Right atrium auricular region (tissue), 2 donors: ENCODE data around the gene ALLC. TPM values are rescaled to one million over a fixed set of nuclear protein-coding genes. Genes with fewer than 3 reads are reported as not detected.

Experiments used
- DNase-seq: peaks from one replicate; pipeline ENCODE4 v3.0.0-alpha.2; 2019; ENCODE audit warnings: low spot score
- H3K27ac ChIP-seq, 2 donors: fragments of 200-600 bp; sonication (generic); 1 replicate in 1 of 2; 2 replicates in 1 of 2; pipeline ENCODE4 v1.5.1; 2016 to 2019
- H3K27me3 ChIP-seq, 2 donors: fragments of 200-600 bp; sonication (generic); one replicate each; pipeline versions ENCODE4 v1.5.1 to v1.6.0; 2017 to 2019
- H3K36me3 ChIP-seq: fragments of 200-600 bp; sonication (generic); one replicate; pipeline ENCODE4 v1.5.1; 2016
- H3K4me1 ChIP-seq, 2 donors: fragments of 200-600 bp; sonication (generic); one replicate each; pipeline versions ENCODE4 v1.5.1 to v1.6.0; 2017 to 2019
- H3K4me3 ChIP-seq, 2 donors: fragments of 200-600 bp; sonication (generic); 1 replicate in 1 of 2; 2 replicates in 1 of 2; pipeline ENCODE4 v1.5.1; 2017 to 2019; ENCODE audit warnings: mild to moderate bottlenecking in 1 of 2, moderate library complexity in 1 of 2
- H3K9me3 ChIP-seq, 2 donors: fragments of 200-600 bp; sonication (generic); one replicate each; pipeline ENCODE4 v1.5.1; 2019
- CTCF ChIP-seq, 2 donors: fragments of 200-600 bp; sonication (generic); IDR thresholded peaks; one replicate each; pipeline ENCODE4 v1.5.1; 2019; ENCODE audit warnings: antibody characterized with exemption in 2 of 2
- total RNA-seq, 2 donors: library from RNA; depleted of rRNA; stranded (reverse); fragments of >200 nt; gene quantifications; one replicate each; pipeline ENCODE4 v1.1.0, GENCODE V29; 2016

ALLC gene
- total RNA-seq, 2 donors from 2014 or later, result not detected

- H3K4me3 ChIP-seq, result peak overlapping the region in 1 of 2 donors; percentile 27
- DNase-seq, result no peak
Observed at GRCh38 chr2:3703757-3704355, 45.9 kb downstream of the ALLC start.

GRCh38 chr2:3704692-3705091 lies 46.7 kb downstream of the ALLC start:
- no peak for TF ChIP-seq CTCF (IDR thresholded peaks at IDR 0.05)
- Histone ChIP-seq H3K36me3 (no peaks in the 10 kb centered on the region), H3K27ac (no peak overlapping the region), H3K27me3 (peaks cover 5 to 16% of the 10 kb centered on the region in 2 donors), H3K4me1 (peaks cover 0 to 9% of the 10 kb centered on the region in 2 donors), H3K4me3 (no peak overlapping the region), H3K9me3 (no peaks in the 10 kb centered on the region)
- no peak for DNase-seq

More at GRCh38 chr2:3703757-3704355, 45.9 kb downstream of the ALLC start:
- Histone ChIP-seq H3K27ac (no peak overlapping the region), H3K36me3 (no peaks in the 10 kb centered on the region), H3K9me3 (no peaks in the 10 kb centered on the region), H3K4me1 (peaks cover 0 to 9% of the 10 kb centered on the region in 2 donors), H3K27me3 (peaks cover 5 to 16% of the 10 kb centered on the region in 2 donors)
- TF ChIP-seq CTCF (IDR thresholded peaks at IDR 0.05), result no peak

GRCh38 chr2:3705782-3706181 lies 47.8 kb downstream of the ALLC start:
- no peak overlapping the region for H3K27ac ChIP-seq
- no peak for TF ChIP-seq CTCF (IDR thresholded peaks at IDR 0.05)
- no peaks in the 10 kb centered on the region for H3K9me3 ChIP-seq

GRCh38 chr2:3706892-3707291 lies 48.9 kb downstream of the ALLC start:
- H3K4me1 ChIP-seq, result peaks cover 0 to 9% of the 10 kb centered on the region in 2 donors
- no peak for TF ChIP-seq CTCF (IDR thresholded peaks at IDR 0.05)
- H3K4me3 ChIP-seq, result no peak overlapping the region
- no peak for DNase-seq
- H3K9me3 ChIP-seq, result no peaks in the 10 kb centered on the region
- H3K27ac ChIP-seq, result no peak overlapping the region
- H3K36me3 ChIP-seq, result no peaks in the 10 kb centered on the region
- H3K27me3 ChIP-seq, result peaks cover 5 to 16% of the 10 kb centered on the region in 2 donors

More at GRCh38 chr2:3705782-3706181, 47.8 kb downstream of the ALLC start:
- Histone ChIP-seq H3K36me3 (no peaks in the 10 kb centered on the region), H3K27me3 (peaks cover 5 to 16% of the 10 kb centered on the region in 2 donors), H3K4me3 (no peak overlapping the region), H3K4me1 (peaks cover 0 to 9% of the 10 kb centered on the region in 2 donors)
- no peak for DNase-seq

- no peaks in the 10 kb centered on the region for H3K36me3 ChIP-seq
- no peak for TF ChIP-seq CTCF (IDR thresholded peaks at IDR 0.05)
- no peaks in the 10 kb centered on the region for H3K9me3 ChIP-seq
- no peak overlapping the region for H3K27ac ChIP-seq
- no peak overlapping the region for H3K4me3 ChIP-seq
- peaks cover 0 to 6% of the 10 kb centered on the region in 2 donors for H3K4me1 ChIP-seq
- no peak for DNase-seq
- peaks cover 0 to 5% of the 10 kb centered on the region in 2 donors for H3K27me3 ChIP-seq
Observed at GRCh38 chr2:3708576-3708975, 50.6 kb downstream of the ALLC start.

GRCh38 chr2:3709225-3709624 lies 51.2 kb downstream of the ALLC start:
- H3K27ac ChIP-seq, result no peak overlapping the region
- no peaks in the 10 kb centered on the region for H3K36me3 ChIP-seq
- DNase-seq, result no peak
- no peaks in the 10 kb centered on the region for H3K4me1 ChIP-seq
- H3K27me3 ChIP-seq, result no peaks in the 10 kb centered on the region
- no peaks in the 10 kb centered on the region for H3K9me3 ChIP-seq
- H3K4me3 ChIP-seq, result no peak overlapping the region
- no peak for TF ChIP-seq CTCF (IDR thresholded peaks at IDR 0.05)
